SK-N-SH (cell line): ENCODE results near the gene KCNJ18.

ENCODE experiments used
- CTCF ChIP-seq: fragments of 200-600 bp; sonication (generic); IDR thresholded peaks from 2 replicates; pipeline ENCODE4 v1.6.1; 2017; ENCODE audit warnings: antibody characterized with exemption, mild to moderate bottlenecking, moderate library complexity
- EP300 ChIP-seq, 2 experiments: IDR thresholded peaks; 2 replicates each; pipeline versions ENCODE4 v1.4.0 to v1.6.1; 2012; ENCODE audit warnings: borderline replicate concordance in 1 of 2, low read depth in 1 of 2, low read length in 1 of 2
- MEF2A ChIP-seq: IDR thresholded peaks from 2 replicates; pipeline ENCODE4 v1.4.0; 2012; ENCODE audit warnings: low read depth, borderline replicate concordance
- POLR2AphosphoS5 ChIP-seq: IDR thresholded peaks from 2 replicates; pipeline ENCODE4 v1.6.1; 2012; ENCODE audit warnings: low read depth, low read length
- YY1 ChIP-seq: IDR thresholded peaks from 2 replicates; pipeline ENCODE4 v1.4.0; 2012; ENCODE audit warnings: low read depth, mild to moderate bottlenecking

- no peak for TF ChIP-seq EP300 (IDR thresholded peaks at IDR 0.05; ENCODE audit: borderline replicate concordance in 1 of 2, low read depth in 1 of 2, low read length in 1 of 2)
- no peak for TF ChIP-seq POLR2AphosphoS5
- TF ChIP-seq CTCF = no peak
- no peak for TF ChIP-seq YY1
- TF ChIP-seq MEF2A = no peak
Observed at GRCh38 chr17:21687136-21687953, 5.0 kb upstream of the KCNJ18 start.
